HEK293 (cell line): ENCODE measurements around the gene HOXD9.

Experiments used
- CTCF ChIA-PET: fragments of 350-600 bp; formaldehyde crosslinking; extraction: SDS; loops from one replicate; lab custom pipeline; 2021; ENCODE audit warnings: antibody characterized with exemption; lab: Yijun Ruan, JAX
- POLR2A ChIA-PET: fragments of 300-600 bp; formaldehyde crosslinking; extraction: SDS; loops from one replicate; lab custom pipeline; 2020; ENCODE audit warnings: antibody characterized with exemption, inconsistent platforms; lab: Yijun Ruan, JAX
- H3K27ac ChIP-seq: fragments of 200-500 bp; sonication (Bioruptor generic); 2 replicates; pipeline ENCODE4 v1.5.1; 2014; ENCODE audit warnings: low read depth, low read length, control low read depth, inconsistent platforms; ENCODE audit errors: extremely low read depth
- H3K36me3 ChIP-seq, 2 experiments: fragments of 200-500 bp in 1 of 2; sonication (Bioruptor generic) in 1 of 2; 1 replicate in 1 of 2; 2 replicates in 1 of 2; pipeline ENCODE4 v1.5.1; 2014 to 2017; ENCODE audit warnings: inconsistent platforms in 2 of 2, low read length in 2 of 2; ENCODE audit not compliant: control insufficient read depth in 2 of 2, insufficient read depth in 1 of 2
- H3K4me1 ChIP-seq: fragments of 200-500 bp; sonication (Bioruptor generic); 2 replicates; pipeline ENCODE4 v1.5.1; 2014; ENCODE audit warnings: mild to moderate bottlenecking, low read length, inconsistent platforms; ENCODE audit not compliant: control insufficient read depth, insufficient read depth
- H3K4me3 ChIP-seq: 2 replicates; pipeline ENCODE4 v1.5.1; 2011; ENCODE audit warnings: low read depth, mild to moderate bottlenecking, control low read depth, low read length, moderate library complexity
- H3K9me3 ChIP-seq: fragments of 200-500 bp; sonication (Bioruptor generic); 2 replicates; pipeline ENCODE4 v1.5.1; 2014; ENCODE audit warnings: low read depth, low read length, inconsistent platforms; ENCODE audit not compliant: control insufficient read depth, insufficient read depth
- ELK4 ChIP-seq: IDR thresholded peaks from 2 replicates; pipeline ENCODE4 v1.6.1; 2011; ENCODE audit warnings: mild to moderate bottlenecking, low read depth, low read length, borderline replicate concordance
- GLIS1 ChIP-seq: fragments of 450-650 bp; formaldehyde crosslinking; IDR thresholded peaks from 2 replicates; pipeline ENCODE4 v1.5.1; 2016; ENCODE audit warnings: missing biosample characterization, missing genetic modification characterization
- GLIS2 ChIP-seq: fragments of 450-650 bp; formaldehyde crosslinking; IDR thresholded peaks from 2 replicates; pipeline ENCODE4 v1.5.1; 2016; ENCODE audit warnings: missing biosample characterization, missing genetic modification characterization
- KLF17 ChIP-seq: fragments of 450-650 bp; formaldehyde crosslinking; IDR thresholded peaks from 2 replicates; pipeline ENCODE4 v1.5.1; 2016; ENCODE audit warnings: missing biosample characterization, missing genetic modification characterization
- KLF7 ChIP-seq: fragments of 450-650 bp; formaldehyde crosslinking; IDR thresholded peaks from 2 replicates; pipeline ENCODE4 v1.5.1; 2016; ENCODE audit warnings: missing biosample characterization, missing genetic modification characterization, borderline replicate concordance
- MYNN ChIP-seq: fragments of 450-650 bp; formaldehyde crosslinking; IDR thresholded peaks from 2 replicates; pipeline ENCODE4 v1.5.1; 2016; ENCODE audit warnings: missing biosample characterization, missing genetic modification characterization, borderline replicate concordance
- PRDM4 ChIP-seq: fragments of 450-650 bp; formaldehyde crosslinking; IDR thresholded peaks from 2 replicates; pipeline ENCODE4 v1.5.1; 2017; ENCODE audit warnings: missing biosample characterization, missing genetic modification characterization
- REPIN1 ChIP-seq: fragments of 450-650 bp; formaldehyde crosslinking; IDR thresholded peaks from 2 replicates; pipeline ENCODE4 v1.5.1; 2017; ENCODE audit warnings: missing biosample characterization, missing genetic modification characterization, low read depth
- SCRT1 ChIP-seq: fragments of 450-650 bp; formaldehyde crosslinking; IDR thresholded peaks from 2 replicates; pipeline ENCODE4 v1.5.1; 2016; ENCODE audit warnings: missing biosample characterization, missing genetic modification characterization, borderline replicate concordance
- SCRT2 ChIP-seq: fragments of 450-650 bp; formaldehyde crosslinking; IDR thresholded peaks from 2 replicates; pipeline ENCODE4 v1.5.1; 2016; ENCODE audit warnings: missing biosample characterization, missing genetic modification characterization
- YY2 ChIP-seq: fragments of 450-650 bp; formaldehyde crosslinking; IDR thresholded peaks from 2 replicates; pipeline ENCODE4 v1.5.1; 2016; ENCODE audit warnings: missing biosample characterization, missing genetic modification characterization
- ZBTB17 ChIP-seq: fragments of 450-650 bp; formaldehyde crosslinking; IDR thresholded peaks from 2 replicates; pipeline ENCODE4 v1.5.1; 2016; ENCODE audit warnings: missing biosample characterization, missing genetic modification characterization
- ZNF112 ChIP-seq: fragments of 450-650 bp; formaldehyde crosslinking; IDR thresholded peaks from 2 replicates; pipeline ENCODE4 v1.5.0; 2017; ENCODE audit warnings: missing biosample characterization, missing genetic modification characterization
- ZNF114 ChIP-seq: fragments of 450-650 bp; formaldehyde crosslinking; IDR thresholded peaks from 2 replicates; pipeline ENCODE4 v1.5.0; 2017; ENCODE audit warnings: missing biosample characterization, missing genetic modification characterization
- ZNF2 ChIP-seq: fragments of 450-650 bp; formaldehyde crosslinking; IDR thresholded peaks from 2 replicates; pipeline ENCODE4 v1.5.1; 2016; ENCODE audit warnings: missing biosample characterization, missing genetic modification characterization
- ZNF335 ChIP-seq: fragments of 450-650 bp; formaldehyde crosslinking; conservative IDR thresholded peaks from 2 replicates; pipeline ENCODE4 v1.5.1; 2016; ENCODE audit warnings: missing biosample characterization, missing genetic modification characterization
- ZNF341 ChIP-seq: fragments of 450-650 bp; formaldehyde crosslinking; IDR thresholded peaks from 2 replicates; pipeline ENCODE4; 2016; ENCODE audit warnings: low read depth, missing biosample characterization, missing genetic modification characterization
- ZNF366 ChIP-seq: fragments of 450-650 bp; formaldehyde crosslinking; conservative IDR thresholded peaks from 2 replicates; pipeline ENCODE4 v1.5.1; 2016; ENCODE audit warnings: missing biosample characterization, missing genetic modification characterization
- ZNF404 ChIP-seq: fragments of 450-650 bp; formaldehyde crosslinking; IDR thresholded peaks from 2 replicates; pipeline ENCODE4 v1.5.1; 2017; ENCODE audit warnings: missing biosample characterization, missing genetic modification characterization
- ZNF416 ChIP-seq: fragments of 450-650 bp; formaldehyde crosslinking; IDR thresholded peaks from 2 replicates; pipeline ENCODE4 v1.5.1; 2016; ENCODE audit warnings: missing biosample characterization, missing genetic modification characterization
- ZNF513 ChIP-seq: fragments of 450-650 bp; IDR thresholded peaks from 2 replicates; pipeline ENCODE4 v1.5.1; 2018; ENCODE audit warnings: missing biosample characterization, missing genetic modification characterization
- ZNF580 ChIP-seq: fragments of 450-650 bp; formaldehyde crosslinking; IDR thresholded peaks from 2 replicates; pipeline ENCODE4 v1.5.1; 2016; ENCODE audit warnings: missing biosample characterization, missing genetic modification characterization
- ZNF610 ChIP-seq: fragments of 450-650 bp; formaldehyde crosslinking; IDR thresholded peaks from 2 replicates; pipeline ENCODE4 v1.5.1; 2016; ENCODE audit warnings: missing biosample characterization, missing genetic modification characterization, borderline replicate concordance
- ZNF654 ChIP-seq: fragments of 450-650 bp; formaldehyde crosslinking; IDR thresholded peaks from 2 replicates; pipeline ENCODE4 v1.5.1; 2016; ENCODE audit warnings: low read depth, missing biosample characterization, missing genetic modification characterization
- ZNF660 ChIP-seq: fragments of 450-650 bp; IDR thresholded peaks from 2 replicates; pipeline ENCODE4 v1.5.1; 2018; ENCODE audit warnings: missing biosample characterization, mild to moderate bottlenecking, missing genetic modification characterization
- ZSCAN4 ChIP-seq: fragments of 450-650 bp; formaldehyde crosslinking; IDR thresholded peaks from 2 replicates; pipeline ENCODE4 v1.5.1; 2017; ENCODE audit warnings: missing biosample characterization, missing genetic modification characterization
- ZXDB ChIP-seq: fragments of 450-650 bp; formaldehyde crosslinking; IDR thresholded peaks from 2 replicates; pipeline ENCODE4 v1.5.1; 2016; ENCODE audit warnings: missing biosample characterization, missing genetic modification characterization

The HOXD9 gene

GRCh38 chr2:176157499-176158185 lies 35.1 kb downstream of the HOXD9 start (continued):
- TF ChIP-seq ZNF341 (tag by site-specific recombination) (peak; percentile 61), MYNN (tag by site-specific recombination) (0 out of 2 replicates have a peak, but pooled peaks have one; percentile 18), KLF17 (peak; percentile 73; the same call in 1 of the 2 replicates), ZNF580 (no peak), ZNF404 (tag by site-specific recombination) (no peak), KLF7 (tag by site-specific recombination) (no peak), SCRT1 (no peak), SCRT2 (tag by site-specific recombination) (no peak), PRDM4 (tag by site-specific recombination) (peak; percentile 71; the same call in 1 of the 2 replicates), ZNF513 (tag by site-specific recombination) (no peak), GLIS1 (no peak), ZNF660 (tag by site-specific recombination) (no peak), ZNF416 (tag by site-specific recombination) (no peak)

- CTCF ChIA-PET = interaction anchor here (0.6 kb wide), 1 partner anchor 498 kb away, joined by 3 read pairs; no protein-coding TSS in a partner anchor
Observed at GRCh38 chr2:176158186-176158591, 35.7 kb downstream of the HOXD9 start.

More at GRCh38 chr2:176158186-176158591, 35.7 kb downstream of the HOXD9 start:
- peaks cover 12% of the 10 kb centered on the region for H3K4me1 ChIP-seq
- peak overlapping the region; percentile 48 for H3K4me3 ChIP-seq
- TF ChIP-seq ZNF2 (0 out of 2 replicates have a peak, but pooled peaks have one; percentile 12), ELK4 (no peak), ZBTB17 (peak; percentile 75), ZNF366 (tag by site-specific recombination) (peak; percentile 14; the same call in 1 of the 2 replicates), ZNF654 (tag by site-specific recombination) (no peak), REPIN1 (tag by site-specific recombination) (no peak), ZNF114 (tag by site-specific recombination) (no peak), ZNF335 (tag by site-specific recombination) (peak; percentile 11; the same call in 1 of the 2 replicates), ZXDB (peak; percentile 100), GLIS2 (no peak), ZSCAN4 (tag by site-specific recombination) (peak; percentile 76), ZNF341 (tag by site-specific recombination) (0 out of 2 replicates have a peak, but pooled peaks have one; percentile 7), ZNF112 (tag by site-specific recombination) (no peak), YY2 (no peak), ZNF610 (tag by site-specific recombination) (no peak)
- TF ChIP-seq, all 188 proteins: peak for 7
- Histone ChIP-seq H3K27ac (peak overlapping the region; percentile 98), H3K9me3 (no peaks in the 10 kb centered on the region), H3K36me3 (peaks cover 0 to 20% of the 10 kb centered on the region in 2 experiments; a peak in 1 of 3 replicates)
- POLR2A ChIA-PET = no interaction called here
